ENCODE data around the gene SEMA4B.
"Not testable (repeated sequence)": the region's sequence is repeated elsewhere in the genome, so short reads cannot be mapped to it uniquely, and the experiment has no call there.

SEMA4B gene

DNA sequence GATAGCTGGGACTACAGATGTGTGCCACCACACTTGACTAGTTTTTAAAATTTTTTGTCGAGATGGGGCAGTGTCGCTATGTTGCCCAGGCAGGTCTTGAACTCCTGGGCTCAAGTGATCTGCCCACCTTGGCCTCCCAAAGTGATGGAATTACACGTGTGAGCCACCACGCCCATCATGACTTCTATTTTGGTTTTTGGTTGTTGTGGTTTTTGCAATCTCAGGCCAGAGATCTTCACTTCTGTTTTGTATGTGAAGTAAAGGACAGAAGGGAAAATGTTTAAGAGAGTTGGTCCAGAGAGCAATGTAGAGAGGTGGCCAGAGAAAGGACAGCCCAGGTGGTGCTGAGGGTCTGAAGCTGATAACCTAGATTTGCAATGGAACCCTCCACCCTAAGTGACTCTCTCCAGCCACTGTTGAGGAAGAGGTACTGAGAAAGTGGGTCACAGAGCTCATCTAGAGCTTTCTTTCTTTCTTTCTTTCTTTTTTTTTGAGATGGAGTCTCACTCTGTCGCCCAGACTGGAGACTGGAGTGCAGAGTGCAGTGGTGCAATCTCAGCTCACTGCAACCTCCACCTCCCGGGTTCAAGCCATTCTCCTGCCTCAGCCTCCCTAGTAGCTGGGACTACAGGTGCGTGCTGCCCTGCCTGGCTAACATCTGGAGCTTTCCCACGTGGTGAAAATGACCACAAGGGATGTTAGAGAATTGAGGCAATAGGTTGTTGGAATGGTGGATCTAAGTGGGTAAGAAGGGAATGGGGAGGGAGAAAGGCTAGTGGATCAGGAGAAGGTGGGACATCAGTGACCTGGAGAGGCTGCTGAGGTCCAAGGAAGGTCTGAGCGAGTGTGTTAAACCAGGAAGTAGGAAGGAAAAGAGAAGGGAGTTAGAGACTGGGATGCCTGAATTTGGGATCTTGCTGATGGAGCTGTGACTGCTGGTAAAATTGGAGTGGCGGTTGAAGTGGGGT is 22.4 kb upstream of the SEMA4B start:
- no peak overlapping the region for H3K4me3 ChIP-seq (ENCODE audit: low read length)

DNA sequence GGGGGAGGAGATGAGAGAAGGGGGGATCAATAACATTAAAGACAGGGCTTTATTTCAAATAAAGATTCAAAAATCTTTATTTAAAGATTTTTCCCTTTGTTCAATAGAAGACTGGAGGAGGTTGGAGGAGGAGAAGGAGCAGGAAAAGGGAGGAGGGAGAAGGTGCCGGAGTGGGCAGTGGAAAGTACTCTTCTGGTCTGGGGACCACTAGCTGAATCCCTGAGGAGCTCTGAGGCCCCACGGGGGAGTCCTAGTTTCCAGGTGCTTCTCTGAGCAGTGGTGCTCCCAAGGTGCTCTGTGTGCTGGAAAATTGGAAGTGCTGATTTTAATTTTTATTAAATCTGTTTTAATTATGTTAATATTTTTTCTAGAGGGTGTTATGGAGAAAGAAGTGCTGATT is 19.4 kb upstream of the SEMA4B start:
- no peak for DNase-seq (ENCODE audit: low read depth, low spot score)
- no peak overlapping the region for H3K4me3 ChIP-seq (ENCODE audit: low read length)

More for the DNA sequence above, 22.4 kb upstream of the SEMA4B start:
- DNase-seq (ENCODE audit: low read depth, low spot score): no peak

DNA sequence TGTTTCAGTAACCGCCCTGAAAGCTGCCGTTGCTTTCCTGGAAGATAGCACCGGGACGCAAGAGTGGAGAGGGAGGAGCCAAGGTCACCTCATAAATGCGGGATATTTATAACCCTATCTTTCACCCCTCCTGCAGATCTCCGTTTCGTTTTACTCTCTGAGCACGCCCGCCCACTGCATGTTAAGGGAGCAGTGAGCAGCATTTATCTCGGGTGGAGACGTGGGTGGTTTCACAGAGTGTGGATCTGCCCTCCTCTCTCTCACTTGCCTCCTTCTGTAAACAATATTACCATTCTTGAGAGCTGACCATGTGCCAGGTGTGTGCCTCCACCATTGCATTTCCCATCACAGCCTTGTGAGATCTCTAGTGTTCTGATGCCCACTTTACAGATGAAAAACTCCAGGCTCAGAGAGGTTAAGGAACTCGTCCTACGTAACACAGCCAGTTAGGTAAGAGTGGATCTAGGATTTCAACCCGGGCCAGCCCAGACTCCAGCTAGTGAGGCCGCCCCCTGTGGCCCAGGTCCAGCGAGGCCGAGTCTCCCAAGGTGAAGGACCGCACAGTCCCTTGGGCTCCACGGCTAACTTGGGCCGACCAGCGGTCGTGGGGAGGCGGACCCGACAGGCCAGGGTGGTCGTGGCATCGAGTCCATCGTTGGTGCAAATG is 16.9 kb upstream of the SEMA4B start:
- no peak for DNase-seq (ENCODE audit: low read depth, low spot score)
- H3K4me3 ChIP-seq (ENCODE audit: low read length): no peak overlapping the region

DNA sequence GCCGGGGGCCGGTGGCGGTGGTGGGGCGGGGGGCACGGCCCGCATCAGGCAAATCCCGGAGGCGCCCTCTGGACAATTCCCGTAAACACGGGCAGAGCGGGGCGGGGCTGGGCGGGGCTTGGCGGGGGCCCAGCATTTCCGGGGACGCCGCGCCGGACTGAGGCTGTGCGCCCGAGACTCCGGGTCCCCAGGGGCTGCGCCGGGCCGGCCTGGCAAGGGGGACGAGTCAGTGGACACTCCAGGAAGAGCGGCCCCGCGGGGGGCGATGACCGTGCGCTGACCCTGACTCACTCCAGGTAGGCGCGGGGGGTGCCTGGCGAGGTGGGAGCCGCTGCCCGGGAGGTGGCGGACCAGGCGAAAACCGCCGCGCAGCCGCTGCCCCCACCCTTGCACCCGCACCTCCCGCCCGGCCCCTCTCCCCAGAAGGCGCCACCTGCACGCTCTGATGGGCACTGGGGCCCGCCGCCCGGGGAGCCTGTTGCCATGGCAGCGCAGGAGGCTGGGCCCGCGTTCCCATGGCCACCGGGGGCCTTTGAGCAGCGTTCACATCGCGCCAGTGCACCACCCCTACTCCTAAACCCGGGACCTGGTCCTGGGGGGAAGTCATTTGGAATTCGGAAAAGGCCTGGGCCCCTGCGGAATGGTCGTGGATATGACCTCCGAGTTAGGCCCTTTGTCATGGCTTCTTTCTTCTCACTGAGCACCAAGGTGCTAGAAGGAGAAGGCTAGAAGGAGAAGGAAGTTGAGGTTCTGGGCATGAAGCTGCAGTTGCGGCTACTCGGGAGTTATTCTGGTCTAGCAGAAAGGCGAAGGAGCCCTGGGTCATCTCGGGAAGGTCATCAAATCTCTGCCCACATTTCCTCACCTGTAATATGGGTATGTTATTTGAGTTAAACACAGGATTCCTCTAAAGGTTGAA is 16.1 kb upstream of the SEMA4B start:
- no peak for DNase-seq (ENCODE audit: low read depth, low spot score)
- H3K4me3 ChIP-seq (ENCODE audit: low read length): no peak overlapping the region

DNA sequence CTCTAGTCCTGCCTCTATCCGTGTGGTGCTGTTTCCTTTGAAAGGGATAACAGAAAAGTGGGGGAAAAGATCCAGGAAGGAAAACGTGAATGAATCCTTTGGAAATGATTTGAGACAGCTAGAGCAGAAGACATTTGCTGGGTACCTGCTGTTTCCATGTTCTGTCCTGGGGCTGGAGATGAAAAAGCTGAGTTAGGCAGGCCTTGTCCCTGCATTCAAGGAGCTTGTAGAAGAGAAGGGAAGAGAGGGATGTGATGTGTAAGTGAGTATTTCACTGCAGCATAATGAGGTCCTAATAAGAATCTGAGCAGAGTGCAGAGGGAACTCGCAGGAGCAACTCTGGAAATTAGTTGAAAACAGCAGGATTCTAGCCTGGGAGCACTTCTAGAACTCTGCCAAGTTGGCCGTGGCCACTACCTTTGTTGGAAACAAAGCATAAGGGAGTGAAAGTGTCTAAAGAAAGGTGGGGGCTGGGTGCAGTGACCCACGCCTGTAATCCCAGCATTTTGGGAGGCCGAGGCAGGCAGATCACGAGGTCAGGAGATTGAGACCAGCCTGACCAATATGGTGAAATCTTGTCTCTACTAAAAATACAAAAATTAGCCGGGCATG is 13.8 kb upstream of the SEMA4B start:
- no peak overlapping the region for H3K4me3 ChIP-seq (ENCODE audit: low read length)
- no peak for DNase-seq (ENCODE audit: low read depth, low spot score)

DNA sequence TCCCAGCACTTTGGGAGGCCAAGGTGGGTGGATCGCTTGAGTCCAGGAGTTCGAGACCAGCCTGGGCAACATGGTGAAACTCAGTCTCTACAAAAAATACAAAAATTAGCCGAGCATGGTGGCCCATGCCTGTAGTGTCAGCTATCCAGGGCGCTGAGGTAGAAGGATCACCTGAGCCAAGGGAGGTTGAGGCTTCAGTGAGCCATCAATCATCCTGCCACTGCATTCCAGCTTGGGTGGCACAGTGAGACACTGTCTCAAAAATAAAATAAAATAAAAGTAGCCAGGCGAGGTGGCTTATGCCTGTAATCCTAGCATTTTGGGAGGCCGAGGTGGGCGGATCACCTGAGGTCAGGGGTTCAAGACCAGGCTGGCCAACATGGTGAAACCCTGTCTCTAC is 13.1 kb upstream of the SEMA4B start:
- DNase-seq (ENCODE audit: low read depth, low spot score); H3K4me3 ChIP-seq (ENCODE audit: low read length): not testable (repeated sequence)

DNA sequence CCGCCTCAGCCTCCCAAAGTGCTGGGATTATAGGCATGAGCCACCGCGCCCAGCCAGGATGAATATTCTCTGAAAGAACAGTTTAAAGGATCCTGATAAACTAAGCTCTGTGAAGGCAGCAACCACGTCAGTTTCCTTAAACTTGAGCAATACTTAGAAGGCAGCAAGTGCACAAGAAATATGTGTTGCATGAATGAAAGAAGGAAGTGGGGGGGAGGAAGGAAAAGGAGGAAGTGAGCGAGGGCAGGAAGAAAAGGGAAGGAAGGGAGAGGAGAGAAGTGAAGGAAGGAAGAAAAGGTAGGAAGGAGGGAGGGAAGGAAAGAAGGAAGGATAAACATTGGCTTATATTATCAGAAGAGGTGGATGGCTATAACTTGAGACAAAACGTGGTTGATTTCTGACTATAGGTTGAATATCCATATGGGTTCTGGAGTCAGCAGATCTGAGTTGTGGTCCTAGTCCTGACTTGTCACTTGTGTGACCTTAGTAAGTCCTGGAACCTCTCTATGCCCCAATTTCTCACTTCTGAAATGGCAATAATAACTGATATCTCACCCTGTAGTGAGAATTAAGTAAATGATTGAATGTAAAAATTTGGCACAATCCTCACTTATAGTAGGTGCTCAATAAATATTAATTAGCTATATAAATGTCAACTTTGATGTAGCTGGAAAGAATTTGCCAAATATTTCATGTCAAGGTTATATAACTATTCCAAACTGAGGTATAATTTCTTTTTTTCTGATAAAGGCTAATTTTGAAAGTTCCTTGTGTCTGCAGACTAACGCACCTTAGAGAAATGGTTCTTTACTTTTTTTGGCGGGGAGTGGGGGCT is 12.0 kb upstream of the SEMA4B start:
- DNase-seq (ENCODE audit: low read depth, low spot score): no peak
- H3K4me3 ChIP-seq (ENCODE audit: low read length): no peak overlapping the region

DNA sequence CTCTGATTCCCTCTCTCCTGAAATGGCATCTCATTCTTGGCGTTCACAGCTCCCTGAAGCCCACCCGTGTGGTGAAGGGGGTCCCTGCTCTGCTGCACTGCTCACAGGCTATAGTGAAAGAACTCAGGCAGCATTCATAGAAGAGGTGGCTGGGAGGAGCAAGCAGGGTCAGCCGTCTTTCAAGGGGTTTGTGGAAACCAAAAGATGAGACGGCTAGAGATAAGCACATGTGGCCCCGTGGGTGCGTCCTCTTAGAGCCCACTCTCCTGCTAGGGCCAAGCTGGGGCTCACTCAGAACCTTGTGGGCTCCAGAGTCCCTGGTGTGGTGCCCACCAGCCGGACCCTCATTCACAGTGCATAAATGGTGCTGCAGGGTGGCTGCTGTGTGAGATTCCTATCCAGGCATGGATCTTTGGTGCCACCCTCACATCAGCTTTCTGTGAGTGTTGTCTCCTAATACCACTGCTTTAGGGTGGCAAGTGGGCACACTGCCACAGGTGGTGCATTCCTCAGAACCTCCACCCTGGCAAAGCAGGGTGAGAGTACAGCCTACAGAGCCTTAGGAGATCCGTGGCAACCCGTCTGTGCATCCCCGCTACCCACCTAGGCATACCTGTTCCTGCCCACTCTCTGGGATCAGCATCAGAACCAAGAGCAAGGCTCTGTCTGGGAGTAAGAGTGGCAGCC is 11.2 kb upstream of the SEMA4B start:
- no peak overlapping the region for H3K4me3 ChIP-seq (ENCODE audit: low read length)
- no peak for DNase-seq (ENCODE audit: low read depth, low spot score)

DNA sequence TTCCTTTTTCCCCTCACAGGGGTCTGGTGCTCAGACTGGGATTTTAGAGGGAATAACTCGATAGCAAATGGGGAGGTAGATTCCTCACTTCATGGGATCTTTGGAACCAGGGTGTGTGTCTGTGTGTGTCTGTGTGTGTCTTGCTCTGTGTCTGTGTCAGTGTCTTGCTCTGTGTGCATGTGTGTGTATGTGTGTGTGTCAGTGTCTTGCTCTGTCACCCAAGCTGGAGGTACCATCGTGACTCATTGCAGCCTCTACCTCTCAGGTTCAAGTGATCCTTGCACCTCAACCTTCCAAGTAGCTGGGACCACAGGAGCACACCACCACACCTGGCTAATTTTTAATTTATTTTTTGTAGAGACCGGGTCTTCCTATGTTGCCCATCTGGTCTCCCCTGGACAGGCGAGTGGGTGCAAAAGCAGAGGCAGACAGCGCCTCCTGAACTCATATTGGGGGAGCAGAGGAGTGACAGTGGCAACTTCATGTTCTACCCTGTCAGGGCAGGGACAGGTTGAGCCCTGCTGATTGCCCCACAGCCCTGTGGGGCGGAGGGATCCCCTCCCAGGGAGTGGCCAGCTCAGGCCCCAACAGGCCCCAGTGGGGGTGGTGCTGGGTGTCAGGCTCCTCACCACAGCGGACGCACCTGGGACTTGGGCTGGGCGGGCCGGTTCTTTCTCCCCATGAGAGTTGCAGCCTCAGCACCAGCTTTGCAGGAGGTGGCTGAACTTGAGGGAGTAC is 10.4 kb upstream of the SEMA4B start:
- no peak overlapping the region for H3K4me3 ChIP-seq (ENCODE audit: low read length)
- DNase-seq (ENCODE audit: low read depth, low spot score): no peak

DNA sequence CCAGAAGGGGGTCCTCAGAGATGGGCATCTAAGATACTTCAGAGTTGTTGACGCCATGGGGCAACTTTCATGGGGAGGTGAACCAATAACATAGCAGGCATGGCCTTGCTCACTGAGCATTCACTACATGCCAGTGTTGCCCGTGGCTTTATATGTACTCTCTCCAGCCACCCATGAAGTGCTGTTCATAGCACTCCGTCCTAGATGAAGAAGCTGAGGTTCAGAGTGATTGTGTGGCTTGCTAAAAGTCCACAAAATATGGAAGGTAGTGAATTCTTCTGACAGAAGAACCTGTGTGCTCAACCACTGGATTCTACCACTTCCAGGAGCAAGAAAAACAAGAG is 9.8 kb upstream of the SEMA4B start:
- no peak overlapping the region for H3K4me3 ChIP-seq (ENCODE audit: low read length)
- no peak for DNase-seq (ENCODE audit: low read depth, low spot score)

DNA sequence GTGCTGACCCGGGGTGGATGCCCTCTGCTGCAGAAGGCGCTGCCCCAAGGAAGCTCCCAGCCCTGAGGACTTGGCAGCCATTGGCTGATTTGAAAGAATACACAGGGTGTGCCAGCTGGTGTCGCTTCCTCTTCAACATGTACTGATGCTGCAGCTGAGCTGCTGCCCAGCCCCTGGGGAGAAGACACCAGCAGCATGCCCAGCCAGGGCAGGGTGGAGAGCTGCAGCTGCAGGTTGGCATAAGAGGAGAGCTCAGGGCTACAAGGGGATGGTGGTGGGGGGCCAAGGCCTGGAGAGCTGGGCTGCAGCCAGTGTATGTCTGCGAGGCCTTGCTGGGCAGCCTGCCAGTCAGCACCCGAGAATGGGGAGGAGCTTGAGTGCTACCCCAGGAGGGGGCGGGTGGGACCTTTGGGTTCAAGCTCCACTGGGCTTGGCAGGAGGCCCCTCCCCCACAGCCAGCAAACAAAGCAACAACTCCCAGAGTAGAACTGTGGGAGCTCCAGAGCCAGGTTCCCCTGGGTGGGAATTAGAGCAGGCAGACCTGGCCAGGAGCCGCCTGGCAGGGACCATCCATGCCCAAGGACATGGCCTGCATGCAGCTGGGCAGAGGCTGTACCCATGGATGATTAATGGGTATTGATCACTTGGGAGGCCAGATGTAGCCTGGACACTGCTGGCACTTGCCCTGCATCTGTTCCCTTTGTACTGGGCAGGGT is 9.2 kb upstream of the SEMA4B start:
- H3K4me3 ChIP-seq (ENCODE audit: low read length): peak overlapping the region; percentile 42
- peak; percentile 73 for DNase-seq (ENCODE audit: low read depth, low spot score)

DNA sequence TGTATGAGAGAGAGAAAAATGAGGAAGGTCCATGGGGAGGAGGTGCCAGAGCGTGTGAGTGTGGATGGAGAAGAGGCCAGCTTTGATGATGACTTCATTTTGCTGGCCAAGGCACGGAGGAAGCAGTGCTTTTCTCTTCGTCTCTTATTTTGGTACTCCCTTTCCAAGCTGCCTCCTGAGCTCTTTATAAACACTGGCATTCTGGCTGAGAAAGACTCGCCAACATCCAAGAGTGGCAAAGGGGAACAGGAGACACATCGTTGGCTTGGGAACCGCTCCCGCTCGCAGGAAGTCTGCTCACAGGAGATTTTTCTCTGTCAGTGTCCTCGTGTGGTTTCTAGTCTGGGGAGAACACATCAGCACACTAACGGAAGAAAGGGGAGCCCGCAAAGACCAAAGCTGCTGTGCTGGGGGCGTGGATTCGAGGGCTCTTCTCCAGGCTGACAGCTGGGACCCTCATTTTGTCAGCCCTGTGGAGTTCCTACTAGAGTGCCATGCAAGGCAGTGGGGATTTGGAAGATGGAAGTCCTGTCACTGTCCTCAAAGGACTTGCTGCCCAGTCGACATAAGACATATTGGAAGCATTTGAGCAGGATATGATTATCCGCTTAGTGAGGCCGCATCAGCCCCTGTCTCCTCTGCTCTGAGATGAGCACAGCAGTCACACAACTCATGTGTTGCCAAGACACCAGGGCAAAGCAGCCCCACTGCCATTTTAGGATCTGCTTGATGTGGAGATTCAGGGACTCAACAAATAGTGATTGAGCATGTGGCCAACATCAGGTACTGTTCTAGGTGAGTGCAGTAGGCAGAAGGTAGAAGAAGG is 8.0 kb upstream of the SEMA4B start:
- DNase-seq (ENCODE audit: low read depth, low spot score): peak; percentile 84
- H3K4me3 ChIP-seq (ENCODE audit: low read length): peak overlapping the region; percentile 41

DNA sequence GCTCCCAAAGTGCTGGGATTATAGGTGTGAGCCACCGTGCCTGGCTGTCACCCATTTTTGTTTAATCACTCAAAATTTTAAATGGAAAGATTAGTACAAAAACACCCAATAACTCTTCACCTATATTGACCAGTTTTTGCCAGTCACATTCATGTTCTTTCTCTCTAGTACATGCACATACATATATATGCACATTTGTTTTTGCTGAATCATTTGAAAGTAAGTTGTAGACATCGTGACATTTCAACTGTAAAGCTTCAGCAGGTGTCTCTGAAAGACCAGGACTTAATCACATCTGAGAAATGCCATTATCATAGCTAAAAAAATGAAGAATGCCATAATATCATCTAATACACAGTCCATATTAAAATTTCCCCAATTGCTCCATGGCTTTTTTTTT is 6.5 kb upstream of the SEMA4B start:
- no peak overlapping the region for H3K4me3 ChIP-seq (ENCODE audit: low read length)
- DNase-seq (ENCODE audit: low read depth, low spot score): no peak

DNA sequence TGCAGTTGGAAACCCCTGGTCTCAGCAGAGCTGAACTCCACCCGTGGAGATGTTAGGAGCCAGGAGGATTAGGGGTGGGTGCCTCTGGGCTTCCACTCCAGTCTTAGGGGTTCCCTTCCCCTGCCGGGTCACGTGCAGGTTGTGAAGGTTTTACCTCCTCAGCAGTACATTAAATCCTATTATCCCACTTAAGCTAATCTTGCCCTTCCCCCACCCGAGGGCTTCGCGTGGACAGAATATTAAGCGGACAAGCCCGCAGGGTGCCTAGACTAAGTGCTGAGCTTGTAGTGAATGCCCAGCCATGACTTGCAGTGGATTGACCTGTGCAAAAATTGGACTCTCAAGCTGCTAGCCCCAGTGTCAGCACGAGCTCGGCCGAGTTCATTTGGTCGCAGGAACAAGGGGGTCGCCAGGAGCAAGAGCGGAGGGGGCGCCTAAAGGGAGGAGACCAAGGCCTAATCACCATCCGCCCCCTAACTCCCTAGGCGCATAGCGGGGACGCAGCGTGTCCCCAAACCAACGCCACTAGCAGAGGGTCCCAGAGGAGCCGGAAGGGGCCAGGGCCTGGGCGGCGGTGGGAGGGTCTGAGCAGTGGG is 498 bp upstream of the SEMA4B start:
- no peak for DNase-seq (ENCODE audit: low read depth, low spot score)
- peak overlapping the region; percentile 69 for H3K4me3 ChIP-seq (ENCODE audit: low read length)

DNA sequence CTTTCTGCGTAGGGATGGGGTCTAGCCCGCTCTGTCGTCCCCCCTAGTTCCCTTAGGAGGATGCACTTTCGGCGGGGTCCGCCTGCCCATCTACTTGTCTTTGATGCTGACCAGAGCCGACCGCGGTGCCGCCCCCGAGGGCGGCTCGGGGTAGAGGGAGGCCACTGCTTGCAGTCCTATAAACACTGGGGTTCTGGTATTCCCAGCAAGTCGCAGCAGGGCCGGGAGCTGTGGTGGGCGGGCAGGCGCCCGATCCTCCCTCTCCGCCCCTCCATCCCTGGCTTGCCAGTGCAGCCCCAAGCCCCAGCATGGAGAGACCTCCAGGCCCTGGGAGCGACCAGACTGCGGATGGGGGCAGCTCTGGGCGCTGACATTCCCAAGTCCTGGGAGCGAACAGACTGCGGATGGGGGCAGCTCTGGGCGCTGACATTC is 830 bp downstream of the SEMA4B start:
- no peak for DNase-seq (ENCODE audit: low read depth, low spot score)

More for the DNA sequence above, 830 bp downstream of the SEMA4B start:
- H3K4me3 ChIP-seq (ENCODE audit: low read length): peak overlapping the region; percentile 69

All from Jurkat, Clone E6-1 (cell line).